Left cardiac atrium (tissue), 2 donors: Measurements from ENCODE around the gene TSPOAP1. TPM values are rescaled to one million over a fixed set of nuclear protein-coding genes. Genes with fewer than 3 reads are reported as not detected.

Experiments
- microRNA-seq, 2 donors: library from miRNA; unstranded; fragments of <30 nt; microRNA quantifications; one replicate each; pipeline ENCODE4 v1.2.0, GENCODE V29; 2020
- total RNA-seq, 2 donors: library from RNA; stranded (reverse); fragmentation: NEBNext Ultra II Directional; extraction: Animal tissue kit (Norgen Biotek cat#: 25700); gene quantifications; one replicate each; pipeline ENCODE4 v1.2.1, GENCODE V29; 2021
- donor health status: DM: no; HTN: yes; CAD: no; lungs with severe emphysema.
- donor health status: DM: yes; HTN: yes; CAD: no.

Gene TSPOAP1
- total RNA-seq, 2 donors from 2014 or later: 8.8 to 9.0 TPM

Small RNA genes within 50 kb of the gene (microRNA-seq; reads per million reads assigned to microRNA genes)
- 0 reads per million in 2 donors for gene MIR4736

Other genes starting within 250 kb of the TSPOAP1 start
- gene DYNLL2, start 245.4 kb downstream of the TSPOAP1 start, total RNA-seq: 10 to 100 TPM; 50.5 to 51.0 TPM
- not detected for gene OR4D1, start 180.4 kb downstream of the TSPOAP1 start, total RNA-seq
- gene OR4D2, start 161.8 kb downstream of the TSPOAP1 start, total RNA-seq: not detected
- not detected for gene EPX, start 136.1 kb downstream of the TSPOAP1 start, total RNA-seq
- 1 to 10 TPM; 4.5 to 9.0 TPM for gene MKS1, start 109.5 kb downstream of the TSPOAP1 start, total RNA-seq
- not detected for gene LPO, start 90.2 kb downstream of the TSPOAP1 start, total RNA-seq
- gene MPO, start 47.9 kb downstream of the TSPOAP1 start, total RNA-seq: under 1 TPM; 0.24 to 0.32 TPM
- 10 to 100 TPM; 49.4 to 60.6 TPM for gene SUPT4H1, start 23.4 kb upstream of the TSPOAP1 start, total RNA-seq
- gene RNF43, start 88.7 kb upstream of the TSPOAP1 start, total RNA-seq: 1 to 10 TPM; 4.0 to 4.7 TPM
- under 1 TPM; 0.06 to 0.10 TPM for gene HSF5, start 159.6 kb upstream of the TSPOAP1 start, total RNA-seq
- gene MTMR4, start 185.8 kb upstream of the TSPOAP1 start, total RNA-seq: 10 to 100 TPM; 11.6 to 17.4 TPM